Astrocyte of the spinal cord (primary cell): Measurements from ENCODE around the gene TEX29.

Experiments used
- DNase-seq: peaks from one replicate; pipeline ENCODE4 v3.0.0; 2011; ENCODE audit warnings: low read depth, low spot score
- H3K4me3 ChIP-seq: 2 replicates; pipeline ENCODE4 v1.5.1; 2011; ENCODE audit warnings: low read depth, mild to moderate bottlenecking, low read length, moderate library complexity
- in situ Hi-C: cut with HindIII; loops from 2 replicates; pipeline ENCODE4 v1.10.0; 2017; ENCODE audit warnings: low sequenced_read_pairs
- TF ChIP-seq, protein P1 (sequence below): IDR thresholded peaks from 2 replicates; pipeline ENCODE4 v1.5.1; 2012; ENCODE audit warnings: low read depth, mild to moderate bottlenecking, low read length, inconsistent platforms

The TEX29 gene

DNA sequence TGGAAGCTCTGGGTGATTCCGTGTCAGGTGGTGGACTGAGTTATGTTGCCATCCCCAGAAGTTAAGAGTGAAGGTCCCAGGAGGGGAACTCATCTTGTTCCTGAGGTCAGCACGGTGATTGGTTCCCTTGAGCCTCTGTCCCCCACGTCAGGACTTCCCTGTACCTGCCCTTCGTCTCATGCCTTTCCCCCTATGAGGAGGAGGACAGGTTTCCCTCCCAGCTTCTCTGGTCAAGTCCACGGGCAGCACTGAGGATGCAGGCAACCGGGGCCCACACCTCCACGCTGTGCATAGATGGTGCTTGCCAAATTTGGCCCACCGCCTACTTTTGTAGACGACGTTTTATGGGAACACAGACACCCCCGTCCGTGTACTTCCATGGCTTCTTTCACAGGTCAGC lies 42.7 kb downstream of the TEX29 start:
- DNase-seq, result no peak
- no peak overlapping the region for H3K4me3 ChIP-seq
- TF ChIP-seq, protein P1, sequence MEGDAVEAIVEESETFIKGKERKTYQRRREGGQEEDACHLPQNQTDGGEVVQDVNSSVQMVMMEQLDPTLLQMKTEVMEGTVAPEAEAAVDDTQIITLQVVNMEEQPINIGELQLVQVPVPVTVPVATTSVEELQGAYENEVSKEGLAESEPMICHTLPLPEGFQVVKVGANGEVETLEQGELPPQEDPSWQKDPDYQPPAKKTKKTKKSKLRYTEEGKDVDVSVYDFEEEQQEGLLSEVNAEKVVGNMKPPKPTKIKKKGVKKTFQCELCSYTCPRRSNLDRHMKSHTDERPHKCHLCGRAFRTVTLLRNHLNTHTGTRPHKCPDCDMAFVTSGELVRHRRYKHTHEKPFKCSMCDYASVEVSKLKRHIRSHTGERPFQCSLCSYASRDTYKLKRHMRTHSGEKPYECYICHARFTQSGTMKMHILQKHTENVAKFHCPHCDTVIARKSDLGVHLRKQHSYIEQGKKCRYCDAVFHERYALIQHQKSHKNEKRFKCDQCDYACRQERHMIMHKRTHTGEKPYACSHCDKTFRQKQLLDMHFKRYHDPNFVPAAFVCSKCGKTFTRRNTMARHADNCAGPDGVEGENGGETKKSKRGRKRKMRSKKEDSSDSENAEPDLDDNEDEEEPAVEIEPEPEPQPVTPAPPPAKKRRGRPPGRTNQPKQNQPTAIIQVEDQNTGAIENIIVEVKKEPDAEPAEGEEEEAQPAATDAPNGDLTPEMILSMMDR, result no peak
- in situ Hi-C loops, result no loop called here

DNA sequence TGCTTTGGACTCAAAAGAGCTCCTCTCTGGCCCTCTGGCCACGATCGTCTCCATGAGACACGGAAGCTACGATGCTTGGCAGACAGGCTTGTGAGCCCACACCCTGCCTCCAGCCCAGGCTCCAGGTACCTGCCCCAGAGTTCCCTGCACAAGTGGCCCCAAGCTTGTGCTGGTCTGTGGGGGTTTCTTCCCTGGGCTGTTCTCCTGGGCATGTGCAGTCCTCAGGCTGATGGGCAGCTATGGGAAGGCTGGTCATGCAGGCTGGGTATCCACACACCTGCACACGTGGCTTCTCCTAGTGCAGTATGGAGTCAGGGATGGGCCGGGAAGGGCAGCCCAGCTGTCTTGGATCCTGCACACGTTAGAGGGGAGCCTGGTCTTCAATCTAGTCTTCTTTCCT lies 43.1 kb downstream of the TEX29 start:
- no peak for DNase-seq
- H3K4me3 ChIP-seq, result no peak overlapping the region
- TF ChIP-seq, protein P1, result no peak
- in situ Hi-C loops, result no loop called here

DNA sequence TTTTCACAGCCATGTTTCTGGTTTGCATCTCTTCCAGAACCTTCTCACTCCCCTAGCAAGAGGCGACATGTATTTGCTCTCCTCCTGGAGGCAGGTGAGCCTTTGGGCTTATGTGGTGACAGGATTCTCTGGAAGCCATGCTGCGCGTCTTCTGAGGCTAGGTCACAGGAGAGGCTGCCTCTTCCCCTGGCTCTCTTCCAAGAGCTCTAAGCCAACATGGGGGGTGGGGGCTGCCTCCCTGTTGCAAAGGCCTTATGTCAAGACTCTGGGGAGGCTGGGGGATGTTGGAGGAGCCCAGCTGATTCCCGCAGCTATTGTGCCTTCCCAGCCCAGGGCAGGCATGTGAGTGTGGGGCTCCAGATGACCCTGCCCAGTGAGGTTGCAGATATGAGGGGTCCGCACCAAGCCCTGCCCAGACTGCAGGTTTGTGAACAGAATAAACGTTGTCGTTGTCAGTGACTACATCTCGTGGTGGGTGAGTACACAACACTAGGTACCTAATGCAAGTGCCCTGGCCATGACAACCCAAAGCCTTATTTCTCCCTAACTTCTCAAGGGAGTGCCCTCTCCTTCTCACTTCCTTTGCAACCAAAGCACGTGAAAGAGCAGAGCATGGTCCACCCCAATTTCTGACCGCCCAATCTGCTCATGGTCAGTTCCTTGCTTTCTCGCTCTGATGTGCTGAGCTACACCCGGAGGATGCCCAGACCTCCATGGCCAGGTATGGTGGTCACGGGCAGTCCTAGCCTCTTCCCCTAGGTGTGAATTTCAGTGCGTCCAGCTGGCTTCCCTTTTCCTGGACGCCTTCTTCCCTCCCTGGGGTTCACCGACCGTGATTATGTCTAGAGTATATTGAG lies 44.9 kb downstream of the TEX29 start:
- TF ChIP-seq, protein P1, result no peak
- H3K4me3 ChIP-seq, result no peak overlapping the region
- in situ Hi-C loops, result no loop called here
- no peak for DNase-seq

DNA sequence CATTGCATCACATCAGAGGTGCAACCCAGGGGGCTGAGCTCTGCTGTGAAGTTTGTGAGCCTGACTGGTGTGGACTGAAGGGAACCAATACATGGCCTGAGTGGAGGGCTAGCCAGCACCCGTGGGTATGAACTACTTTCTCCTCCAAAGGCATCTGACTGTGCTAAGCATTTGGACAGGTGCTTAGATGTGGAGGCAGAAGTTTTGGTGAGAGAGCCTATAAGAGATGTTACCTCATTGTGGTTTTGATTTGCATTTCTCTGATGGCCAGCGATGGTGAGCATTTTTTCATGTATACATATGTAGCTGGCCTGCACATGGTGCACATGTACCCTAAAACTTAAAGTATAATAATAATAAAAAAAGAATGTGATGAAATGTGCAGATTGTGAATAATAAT lies 46.9 kb downstream of the TEX29 start:
- DNase-seq, result no peak
- no peak overlapping the region for H3K4me3 ChIP-seq
- TF ChIP-seq, protein P1, result no peak
- in situ Hi-C loops, result no loop called here

DNA sequence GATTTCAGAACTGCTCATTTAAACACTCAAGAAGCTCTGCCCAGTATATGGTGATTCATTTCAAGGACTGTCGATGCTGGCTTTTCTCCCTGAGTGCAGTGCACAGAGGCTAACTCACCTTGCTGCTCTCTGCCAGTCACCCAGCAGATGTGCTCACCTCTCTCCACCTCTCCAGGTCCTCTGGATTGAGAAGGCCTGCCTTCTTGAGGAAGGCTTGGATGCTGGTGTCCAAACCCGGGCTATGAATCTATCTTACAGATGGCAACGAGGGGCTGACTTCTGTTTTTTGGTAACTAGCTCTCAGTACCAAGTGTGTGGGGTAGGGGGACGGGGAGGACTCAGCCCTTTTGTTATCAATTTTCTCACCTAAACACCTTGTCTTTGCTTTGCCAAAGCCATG lies 47.6 kb downstream of the TEX29 start:
- in situ Hi-C loops, result no loop called here
- no peak overlapping the region for H3K4me3 ChIP-seq
- TF ChIP-seq, protein P1, result no peak
- DNase-seq, result no peak

DNA sequence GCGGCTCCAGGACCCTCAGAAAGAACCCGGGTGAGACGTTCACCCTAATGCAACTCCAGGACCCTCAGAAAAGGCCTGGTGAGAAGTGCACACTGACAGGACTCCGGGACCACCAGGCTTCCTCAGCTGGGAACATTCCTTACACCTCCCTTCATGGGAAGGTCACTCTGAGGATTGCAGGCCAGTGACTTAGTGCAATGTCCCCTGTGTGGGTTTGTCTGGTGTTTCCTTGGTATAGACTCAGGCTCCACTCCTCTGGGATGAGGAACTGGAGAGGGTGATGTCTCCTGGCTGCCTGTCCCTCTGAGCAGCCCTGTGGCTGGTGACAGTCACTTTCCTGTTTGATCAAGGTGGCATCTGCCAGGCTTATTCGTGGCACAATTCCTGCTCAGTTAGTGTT lies 49.7 kb downstream of the TEX29 start:
- TF ChIP-seq, protein P1, result no peak
- in situ Hi-C loops, result no loop called here
- H3K4me3 ChIP-seq, result no peak overlapping the region
- DNase-seq, result no peak
